Glutamatergic neuron (in vitro differentiated cells): Measurements from ENCODE around the gene S100G. TPM values are rescaled to one million over a fixed set of nuclear protein-coding genes. Genes with fewer than 3 reads are reported as not detected.

Source experiments
- DNase-seq: peaks from one replicate; pipeline ENCODE4 v3.0.0; 2022
- H3K27ac Mint-ChIP-seq: one replicate; pipeline ENCODE4 v1.8.0; 2020; ENCODE audit warnings: mild to moderate bottlenecking, mixed read lengths, inconsistent platforms; ENCODE audit not compliant: unreplicated experiment
- H3K27me3 Mint-ChIP-seq: one replicate; pipeline ENCODE4 v1.8.0; 2020; ENCODE audit warnings: mild to moderate bottlenecking, moderate library complexity, mixed read lengths, inconsistent platforms; ENCODE audit not compliant: unreplicated experiment
- H3K36me3 Mint-ChIP-seq: one replicate; pipeline ENCODE4 v1.8.0; 2020; ENCODE audit warnings: mild to moderate bottlenecking, mixed read lengths, inconsistent platforms; ENCODE audit not compliant: unreplicated experiment
- H3K4me1 Mint-ChIP-seq: one replicate; pipeline ENCODE4 v1.8.0; 2020; ENCODE audit warnings: mild to moderate bottlenecking, low read depth, mixed read lengths, inconsistent platforms; ENCODE audit not compliant: unreplicated experiment
- H3K4me3 Mint-ChIP-seq: one replicate; pipeline ENCODE4 v1.8.0; 2020; ENCODE audit warnings: mild to moderate bottlenecking, mixed read lengths, inconsistent platforms; ENCODE audit not compliant: unreplicated experiment
- H3K9me3 Mint-ChIP-seq: one replicate; pipeline ENCODE4 v1.8.0; 2020; ENCODE audit warnings: mild to moderate bottlenecking, moderate library complexity, mixed read lengths, inconsistent platforms; ENCODE audit not compliant: unreplicated experiment
- total RNA-seq: library from RNA; stranded (reverse); fragmentation: NEBNext Ultra II Directional; extraction: Animal tissue kit (Norgen Biotek cat#: 25700); gene quantifications from one replicate; pipeline ENCODE4 v1.2.1, GENCODE V29; 2021; ENCODE audit not compliant: unreplicated experiment
- TF ChIP-seq, protein P1 (sequence below): fragments of 200-600 bp; sonication (generic); IDR thresholded peaks from one replicate; pipeline ENCODE4 v1.5.0; 2021; ENCODE audit not compliant: partially characterized antibody, unreplicated experiment

The S100G gene
- total RNA-seq, 1 donor from 2014 or later = not detected

- TF ChIP-seq, protein P1, sequence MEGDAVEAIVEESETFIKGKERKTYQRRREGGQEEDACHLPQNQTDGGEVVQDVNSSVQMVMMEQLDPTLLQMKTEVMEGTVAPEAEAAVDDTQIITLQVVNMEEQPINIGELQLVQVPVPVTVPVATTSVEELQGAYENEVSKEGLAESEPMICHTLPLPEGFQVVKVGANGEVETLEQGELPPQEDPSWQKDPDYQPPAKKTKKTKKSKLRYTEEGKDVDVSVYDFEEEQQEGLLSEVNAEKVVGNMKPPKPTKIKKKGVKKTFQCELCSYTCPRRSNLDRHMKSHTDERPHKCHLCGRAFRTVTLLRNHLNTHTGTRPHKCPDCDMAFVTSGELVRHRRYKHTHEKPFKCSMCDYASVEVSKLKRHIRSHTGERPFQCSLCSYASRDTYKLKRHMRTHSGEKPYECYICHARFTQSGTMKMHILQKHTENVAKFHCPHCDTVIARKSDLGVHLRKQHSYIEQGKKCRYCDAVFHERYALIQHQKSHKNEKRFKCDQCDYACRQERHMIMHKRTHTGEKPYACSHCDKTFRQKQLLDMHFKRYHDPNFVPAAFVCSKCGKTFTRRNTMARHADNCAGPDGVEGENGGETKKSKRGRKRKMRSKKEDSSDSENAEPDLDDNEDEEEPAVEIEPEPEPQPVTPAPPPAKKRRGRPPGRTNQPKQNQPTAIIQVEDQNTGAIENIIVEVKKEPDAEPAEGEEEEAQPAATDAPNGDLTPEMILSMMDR = no peak
- Mint-ChIP-seq H3K4me3 (no peak overlapping the region), H3K4me1 (no peaks in the 10 kb centered on the region), H3K9me3 (no peaks in the 10 kb centered on the region), H3K27me3 (no peaks in the 10 kb centered on the region), H3K27ac (no peak overlapping the region), H3K36me3 (no peaks in the 10 kb centered on the region)
- DNase-seq = no peak
These were observed 14.9 kb upstream of the S100G start for GRCh38 chrX:16635040-16635439.

- no peaks in the 10 kb centered on the region for H3K27me3 Mint-ChIP-seq
- no peak for DNase-seq
- no peaks in the 10 kb centered on the region for H3K4me1 Mint-ChIP-seq
- H3K9me3 Mint-ChIP-seq = no peaks in the 10 kb centered on the region
- H3K36me3 Mint-ChIP-seq = no peaks in the 10 kb centered on the region
- no peak overlapping the region for H3K4me3 Mint-ChIP-seq
- TF ChIP-seq, protein P1 = no peak
- no peak overlapping the region for H3K27ac Mint-ChIP-seq
These were observed 14.4 kb upstream of the S100G start for GRCh38 chrX:16635596-16635995.

DNA sequence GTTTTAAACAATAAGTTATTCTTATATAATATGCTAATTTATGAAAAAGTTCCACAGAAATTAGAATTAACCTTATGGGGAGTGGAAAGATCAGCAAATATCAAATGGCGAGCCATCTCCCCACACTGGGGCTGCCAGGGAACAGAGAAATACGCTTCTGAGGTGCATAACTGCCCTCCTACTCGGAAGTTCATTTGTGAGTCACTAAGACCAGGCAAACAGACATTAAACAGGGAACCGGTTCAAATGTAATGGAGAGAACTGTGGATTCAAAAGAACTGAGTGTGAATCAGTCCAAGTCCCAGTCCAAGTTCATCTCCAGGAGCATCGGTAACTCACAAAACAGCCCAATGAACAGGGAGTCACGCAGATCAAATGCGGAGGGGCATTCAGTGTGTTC, 11.4 kb upstream of the S100G start:
- TF ChIP-seq, protein P1 = no peak
- no peak for DNase-seq
- Mint-ChIP-seq H3K4me1 (no peaks in the 10 kb centered on the region), H3K36me3 (no peaks in the 10 kb centered on the region), H3K9me3 (no peaks in the 10 kb centered on the region), H3K27me3 (peaks cover 1% of the 10 kb centered on the region), H3K27ac (no peak overlapping the region), H3K4me3 (no peak overlapping the region)

DNA sequence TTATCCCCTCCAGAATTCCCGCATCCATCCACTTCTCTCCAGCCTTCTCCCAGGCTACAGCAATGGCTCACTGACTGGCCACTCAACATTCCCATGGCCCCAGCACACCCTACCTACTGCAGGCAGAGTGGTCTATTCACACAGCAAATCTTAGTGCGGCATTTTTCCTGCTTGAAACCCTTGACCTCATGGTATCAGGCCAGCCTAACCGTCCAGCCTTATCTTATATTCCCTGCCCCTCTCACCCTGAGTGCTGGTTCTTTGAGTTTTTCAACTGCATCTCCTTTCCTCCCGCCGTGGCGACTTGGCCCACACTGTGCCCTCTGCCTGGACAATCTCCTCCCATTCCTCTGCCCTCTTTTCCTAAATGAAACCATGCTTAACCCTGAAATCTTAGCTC, 10.0 kb upstream of the S100G start:
- Mint-ChIP-seq H3K27ac (no peak overlapping the region), H3K4me1 (no peaks in the 10 kb centered on the region), H3K9me3 (no peaks in the 10 kb centered on the region), H3K27me3 (peaks cover 1% of the 10 kb centered on the region), H3K36me3 (no peaks in the 10 kb centered on the region), H3K4me3 (no peak overlapping the region)
- TF ChIP-seq, protein P1 = no peak
- no peak for DNase-seq

- DNase-seq = no peak
- Mint-ChIP-seq H3K27me3 (peaks cover 1% of the 10 kb centered on the region), H3K4me1 (no peaks in the 10 kb centered on the region), H3K36me3 (no peaks in the 10 kb centered on the region), H3K27ac (no peak overlapping the region), H3K4me3 (no peak overlapping the region), H3K9me3 (no peaks in the 10 kb centered on the region)
- TF ChIP-seq, protein P1 = no peak
These were observed 9.1 kb upstream of the S100G start for GRCh38 chrX:16640823-16641222.
